ENCODE measurements around the gene MYLK.

Gene MYLK

DNA sequence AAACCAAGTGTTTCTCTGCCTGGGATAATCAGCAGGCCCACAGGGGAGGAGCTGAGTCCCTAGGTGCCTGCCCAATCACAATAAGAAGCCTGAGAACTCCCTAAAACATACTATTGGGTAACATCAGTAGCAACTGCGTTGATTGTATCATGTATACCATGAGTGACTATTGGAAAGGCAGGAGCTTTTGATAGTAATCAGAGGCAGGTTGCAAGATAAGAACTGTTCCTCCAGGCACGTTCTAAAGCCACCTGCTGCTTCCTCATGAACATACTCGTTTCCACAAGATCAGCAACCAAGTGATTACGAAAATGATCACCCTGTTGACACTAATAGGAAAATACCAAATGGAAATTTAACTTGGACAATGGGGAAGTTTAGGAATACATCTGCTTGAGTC is 6.7 kb downstream of the MYLK start:
- no peak for DNase-seq

DNA sequence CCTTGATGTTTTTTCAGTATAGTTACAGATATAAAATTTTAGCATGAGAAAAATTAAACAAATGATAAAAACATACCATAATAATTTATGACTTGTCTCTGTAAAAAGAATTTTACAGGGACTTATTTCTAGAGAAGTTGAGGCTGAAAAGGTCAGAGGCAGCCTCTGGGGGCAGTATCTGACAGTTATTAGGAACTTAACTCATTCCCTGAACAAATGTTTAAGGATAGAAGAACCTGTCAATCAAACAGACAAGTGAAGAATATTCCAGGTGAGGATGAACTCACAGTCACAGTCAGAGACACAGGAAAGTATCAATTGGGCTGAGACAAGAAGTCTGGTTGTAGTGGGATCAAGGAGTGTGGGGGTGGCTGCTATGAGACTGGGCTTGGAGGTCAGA is 7.3 kb downstream of the MYLK start:
- DNase-seq: no peak

DNA sequence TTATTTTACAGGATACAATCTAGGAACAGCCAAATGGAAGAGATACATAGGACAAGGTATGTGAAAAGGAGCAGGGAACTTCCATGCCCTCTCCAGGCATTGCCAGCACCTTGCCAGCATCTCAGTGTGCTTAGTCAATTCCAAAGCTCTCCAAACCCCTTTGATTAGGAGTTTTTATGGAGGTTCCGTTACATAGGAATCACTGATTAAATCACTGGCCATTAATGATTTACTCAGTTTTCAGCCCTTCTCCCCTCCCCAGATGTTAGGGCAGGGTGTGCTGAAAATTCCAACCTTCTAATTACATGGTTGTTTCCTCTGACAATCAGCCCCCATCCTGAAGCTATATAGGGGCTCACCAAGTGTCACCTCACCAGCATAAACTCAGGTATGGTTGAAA is 11.5 kb downstream of the MYLK start:
- DNase-seq: no peak

DNA sequence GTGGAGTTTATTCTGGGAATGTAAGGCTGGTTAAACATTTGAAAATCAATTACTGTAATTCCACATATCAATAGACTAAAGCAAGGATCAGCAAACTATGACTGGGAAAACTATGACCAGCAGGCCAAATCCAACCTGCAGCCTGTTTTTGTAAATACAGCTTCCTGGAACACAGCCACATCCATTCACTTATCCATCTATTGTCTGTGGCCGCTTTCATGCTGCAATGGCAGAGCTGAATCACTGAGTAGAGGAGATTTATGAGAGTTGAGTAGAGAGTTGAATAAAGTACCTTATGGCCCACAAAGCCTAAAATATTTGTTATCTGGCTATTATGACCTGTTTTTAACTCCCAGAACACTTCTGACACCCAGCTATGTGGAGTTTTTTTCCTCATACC is 12.2 kb downstream of the MYLK start:
- DNase-seq: no peak

DNA sequence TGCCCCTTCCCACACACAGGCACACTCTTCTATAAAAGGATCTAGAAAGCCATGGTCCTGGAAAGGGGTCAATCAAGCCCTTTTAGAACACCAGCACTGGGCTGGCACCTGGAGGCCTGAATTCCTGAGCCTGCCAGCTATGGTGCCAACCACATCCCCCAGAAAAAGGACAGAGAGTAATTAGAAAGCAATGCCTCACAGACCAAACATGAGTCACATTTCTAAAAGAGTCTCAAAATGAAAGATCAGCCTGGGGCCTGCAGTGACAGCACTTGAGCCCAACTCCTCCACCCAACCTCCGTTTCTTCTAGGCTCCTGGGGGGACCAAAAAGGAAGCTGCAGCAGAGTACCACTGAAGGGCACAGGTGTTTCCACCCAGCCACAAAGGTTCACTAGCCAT is 14.1 kb downstream of the MYLK start:
- DNase-seq: no peak

DNA sequence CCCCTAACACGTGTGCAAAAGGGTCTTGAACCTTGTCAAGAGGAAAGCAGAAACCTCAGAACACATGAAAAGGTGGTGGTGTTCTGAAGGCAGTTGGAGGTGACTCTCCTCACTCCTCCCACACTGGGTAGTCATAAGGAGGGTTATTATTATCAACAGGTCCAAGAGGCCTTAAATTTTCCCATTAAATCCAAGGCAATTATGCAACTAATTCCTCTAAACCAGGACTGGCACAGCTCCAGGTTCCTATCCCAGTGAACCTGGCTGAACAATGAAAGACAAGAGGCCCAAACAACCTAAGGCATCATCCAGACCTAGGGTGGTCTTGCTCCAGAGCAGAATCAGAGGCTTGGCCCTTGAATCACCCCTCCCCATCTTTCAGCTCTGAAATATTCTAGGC is 15.0 kb downstream of the MYLK start:
- no peak for DNase-seq

DNA sequence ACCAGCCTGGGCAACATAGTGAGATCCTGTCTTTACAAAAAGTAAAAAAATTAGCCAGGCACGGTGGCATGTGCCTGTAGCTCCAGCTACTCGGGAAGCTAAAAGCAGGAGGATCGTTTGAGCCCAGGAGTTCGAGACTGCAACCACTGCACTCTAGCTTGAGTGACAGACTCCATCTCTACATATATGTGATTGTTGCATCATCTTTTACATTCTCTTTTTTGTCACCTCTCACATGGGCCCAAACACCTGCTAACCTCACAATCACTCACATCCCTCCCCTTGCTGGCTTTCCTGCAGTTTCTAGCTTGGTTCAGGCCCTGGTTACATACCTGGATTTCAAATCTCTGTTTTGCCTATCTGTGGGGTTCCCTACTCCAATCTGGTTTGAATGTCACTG is 19.4 kb downstream of the MYLK start:
- DNase-seq: no peak

DNA sequence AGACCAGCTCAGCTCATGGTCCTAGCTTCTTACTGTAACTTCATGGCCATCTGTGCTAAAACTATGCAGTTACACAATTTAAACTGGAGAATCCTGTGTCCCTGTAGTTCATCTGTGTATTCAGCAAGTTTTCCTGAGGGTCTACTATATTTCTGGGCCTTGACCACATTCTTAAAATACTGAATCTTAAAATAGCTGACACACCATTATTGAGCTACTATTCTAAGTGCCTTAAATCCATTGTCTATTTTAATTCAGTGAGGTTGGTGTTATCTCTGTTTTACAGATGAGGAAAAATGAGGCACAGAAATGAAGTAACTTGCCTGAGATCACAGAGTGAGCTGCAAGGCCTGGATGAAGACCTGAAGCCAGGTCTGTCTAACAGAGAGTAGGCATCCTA is 22.0 kb downstream of the MYLK start:
- no peak for DNase-seq

DNA sequence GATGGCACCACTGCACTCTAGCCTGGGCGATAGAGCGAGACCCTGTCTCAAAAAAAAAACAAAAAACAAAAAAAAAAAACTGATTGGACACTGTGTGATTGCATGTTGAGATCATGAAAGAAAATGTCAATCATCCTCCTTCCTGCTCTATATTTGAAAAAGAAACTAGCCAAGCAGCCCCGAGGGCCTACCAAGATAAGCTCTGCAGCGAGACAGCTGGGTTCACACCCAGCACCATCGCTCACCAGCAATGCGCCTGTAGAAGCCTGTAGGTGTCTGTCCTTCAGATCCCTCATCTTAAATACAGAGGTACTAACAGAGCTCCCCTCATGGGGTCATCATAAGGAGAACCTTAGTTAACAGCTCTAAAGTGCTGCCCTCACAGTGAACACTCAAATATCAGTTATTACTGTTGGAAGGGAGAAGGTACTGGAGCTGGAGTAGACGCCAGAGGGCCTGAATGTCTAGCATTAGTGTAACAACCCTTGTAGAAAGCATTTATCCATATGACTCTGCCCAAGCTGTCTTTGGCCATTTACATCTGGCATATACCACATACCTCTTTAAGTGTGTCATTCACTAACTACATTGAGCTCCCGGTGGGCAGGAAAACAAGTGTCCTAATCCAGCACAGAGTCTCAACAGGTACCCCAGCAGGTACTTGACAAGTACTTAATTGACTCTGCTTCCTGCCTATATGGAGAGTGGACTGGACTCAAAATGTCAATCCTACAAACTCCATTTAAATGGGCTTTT is 22.9 kb downstream of the MYLK start:
- DNase-seq: no peak

DNA sequence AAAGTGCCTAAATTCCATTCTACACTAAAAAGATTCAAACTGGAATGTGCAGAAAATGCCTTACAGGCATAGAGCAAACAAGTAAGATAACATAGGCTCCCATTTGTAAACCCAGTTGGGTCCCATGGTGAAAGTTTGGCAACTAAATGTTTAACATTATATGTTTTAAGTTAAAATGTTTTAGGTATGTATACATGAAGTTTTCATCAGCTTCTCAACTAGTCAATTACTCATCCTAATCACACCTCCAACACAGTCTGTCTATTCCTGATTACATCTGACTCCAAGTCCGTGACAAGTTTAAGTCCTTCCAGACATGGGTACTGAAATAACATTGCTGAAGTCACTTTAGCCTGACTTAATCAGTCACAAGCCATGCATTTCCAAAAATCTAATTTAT is 25.0 kb downstream of the MYLK start:
- no peak for DNase-seq

DNA sequence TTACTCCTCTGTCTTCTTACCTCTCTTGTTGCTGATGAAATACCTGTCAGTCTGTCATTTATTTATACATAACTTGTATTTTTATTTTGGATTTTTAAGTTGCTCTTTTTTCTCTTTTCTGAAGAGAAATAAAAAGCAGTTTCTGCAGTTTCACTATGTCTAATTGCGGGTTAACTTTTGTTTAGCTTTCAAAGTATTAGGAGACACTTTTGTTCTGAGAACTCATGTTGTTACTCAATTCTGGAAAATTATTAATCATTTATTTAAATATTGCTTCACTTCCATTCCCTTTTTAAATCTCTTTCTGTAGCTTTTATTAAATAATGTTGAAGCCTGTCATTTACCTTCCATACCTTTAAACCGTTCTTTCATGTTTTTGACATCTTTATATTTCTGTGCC is 29.2 kb downstream of the MYLK start:
- DNase-seq: no peak

DNA sequence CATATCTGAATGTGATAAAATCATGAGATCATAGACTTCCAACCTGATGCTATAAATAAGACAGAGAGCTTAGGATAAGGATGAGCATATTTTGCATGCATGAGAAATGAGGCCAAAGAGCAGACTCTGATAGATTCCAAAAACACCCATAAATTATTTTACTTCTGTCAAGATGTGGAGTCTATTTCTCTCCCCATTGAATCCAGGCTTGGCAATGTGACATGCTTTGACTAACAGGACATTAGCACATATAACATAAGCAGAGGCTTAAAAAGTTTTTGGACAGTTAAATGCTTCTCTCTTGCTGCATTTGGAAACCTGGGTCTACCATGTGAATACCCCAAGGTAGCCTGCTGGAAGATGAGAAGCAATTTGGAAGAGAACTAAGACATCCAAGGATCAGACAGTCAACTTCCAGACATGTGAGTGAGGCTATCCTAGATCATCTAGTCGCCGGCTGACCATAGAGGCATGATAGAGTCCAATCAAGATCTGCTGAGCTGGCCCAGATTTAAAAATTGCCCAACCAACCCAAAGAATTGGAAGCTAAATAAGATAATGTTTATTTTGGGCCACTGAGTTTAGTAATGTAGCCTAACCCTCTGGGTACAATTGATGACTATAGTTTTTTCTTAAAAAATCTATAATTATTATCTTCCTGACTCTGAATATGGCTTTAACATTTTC is 30.3 kb downstream of the MYLK start:
- DNase-seq: no peak

DNA sequence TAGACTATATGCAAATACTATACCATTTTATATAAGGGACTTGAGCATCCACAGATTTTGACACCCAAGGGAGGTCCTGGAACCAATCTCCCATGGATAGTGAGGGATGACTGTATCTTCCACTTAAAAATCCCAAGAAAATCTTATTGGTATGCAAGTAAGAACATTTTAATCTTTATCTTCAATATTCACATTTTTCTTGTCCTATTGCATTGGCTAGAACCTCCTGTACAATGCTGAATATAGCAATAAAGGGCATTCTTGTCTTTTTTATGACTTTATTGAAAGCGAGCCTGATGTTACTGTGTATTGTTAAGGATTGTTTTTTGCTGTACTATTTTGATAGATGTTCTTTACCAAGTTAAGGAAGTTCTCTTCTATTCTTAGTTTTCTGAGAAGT is 36.9 kb downstream of the MYLK start:
- DNase-seq: no peak

DNA sequence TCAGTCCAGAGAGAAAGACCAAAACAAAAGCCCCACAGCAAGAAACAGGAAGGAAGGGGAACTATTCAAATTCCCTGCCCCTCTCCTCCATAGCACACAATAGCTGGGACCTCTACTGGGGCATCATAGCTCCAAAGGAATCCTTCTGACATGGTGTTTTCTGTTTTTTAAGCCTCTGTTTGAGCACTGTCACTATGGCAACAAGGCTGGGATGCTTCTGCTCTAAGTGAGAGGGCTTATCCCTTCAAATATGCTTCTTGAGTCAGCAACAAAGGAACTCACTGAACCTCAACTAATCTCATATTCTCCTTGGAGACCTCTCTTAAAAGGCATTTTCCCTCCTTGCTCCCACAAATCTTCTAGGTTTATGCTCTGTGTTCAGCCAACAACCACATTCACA is 40.5 kb downstream of the MYLK start:
- no peak for DNase-seq

DNA sequence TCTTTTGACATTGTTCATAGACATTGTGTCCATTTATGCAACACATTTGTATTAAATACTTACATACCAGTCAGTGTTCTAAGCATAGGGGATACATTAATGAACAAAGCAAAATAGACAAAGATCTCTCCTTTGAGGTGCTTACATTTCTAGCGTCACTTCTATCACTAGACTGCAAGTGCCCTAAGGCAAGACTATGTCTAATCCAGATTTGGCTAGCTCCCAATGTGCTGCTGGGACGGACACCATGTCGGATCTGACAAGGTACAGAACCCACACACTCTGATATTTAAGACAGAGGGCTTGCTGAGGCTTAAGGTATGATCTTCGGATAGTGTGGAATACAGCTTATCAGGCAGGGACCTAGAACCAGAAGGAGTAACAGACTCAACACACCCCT is 41.4 kb downstream of the MYLK start:
- DNase-seq: no peak

DNA sequence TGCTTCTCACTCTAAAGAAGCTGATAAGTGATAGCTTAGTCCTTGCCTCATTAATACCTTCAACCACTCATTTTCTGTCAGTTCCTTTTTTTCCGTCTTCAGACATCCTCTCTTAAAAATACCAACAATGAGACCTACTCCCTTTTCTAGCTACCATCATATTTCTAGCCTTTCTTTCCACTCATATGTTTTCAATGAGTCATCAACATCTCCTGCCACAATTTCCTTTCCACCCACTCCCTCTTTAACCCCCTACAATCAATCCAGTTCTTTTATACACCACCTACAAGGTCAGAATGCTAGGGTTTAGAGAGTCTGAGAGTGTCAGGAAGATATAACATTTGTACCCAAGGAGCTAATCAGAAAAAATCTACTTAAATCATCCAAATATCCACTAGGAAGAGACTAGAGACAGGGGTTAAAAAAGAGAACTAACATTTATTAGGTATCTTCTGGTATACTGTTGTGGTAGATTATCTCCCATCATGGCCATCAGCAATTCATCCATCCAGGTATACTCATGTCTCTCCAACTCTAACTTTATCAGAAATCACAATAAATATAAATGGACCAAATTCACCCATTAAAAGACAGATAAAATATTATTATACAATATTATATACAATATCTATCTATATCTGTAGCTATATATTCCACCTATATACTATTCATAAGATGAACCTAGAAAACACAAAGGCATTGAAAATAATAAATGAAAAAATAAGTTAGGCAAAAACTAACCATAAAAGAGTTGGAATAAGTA is 42.5 kb downstream of the MYLK start:
- no peak for DNase-seq

DNA sequence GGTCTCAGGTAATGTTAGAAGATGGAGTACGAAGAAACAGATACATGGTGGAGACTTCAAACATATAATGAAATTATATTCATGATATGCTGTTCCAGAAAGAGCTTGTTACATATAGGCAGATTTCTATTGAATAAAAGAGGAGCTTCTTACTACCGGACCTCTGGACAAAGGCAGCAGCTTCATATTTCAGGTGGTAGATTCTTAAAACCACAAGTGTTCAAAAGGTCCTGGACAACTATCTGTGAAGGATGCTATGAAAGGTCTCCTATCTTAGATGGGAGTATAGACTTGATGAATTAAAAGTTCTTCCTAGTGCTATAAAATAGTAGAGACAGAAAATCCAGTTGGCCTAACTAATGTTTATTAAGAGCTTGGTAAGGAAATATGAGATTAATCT is 43.2 kb downstream of the MYLK start:
- no peak for DNase-seq

DNA sequence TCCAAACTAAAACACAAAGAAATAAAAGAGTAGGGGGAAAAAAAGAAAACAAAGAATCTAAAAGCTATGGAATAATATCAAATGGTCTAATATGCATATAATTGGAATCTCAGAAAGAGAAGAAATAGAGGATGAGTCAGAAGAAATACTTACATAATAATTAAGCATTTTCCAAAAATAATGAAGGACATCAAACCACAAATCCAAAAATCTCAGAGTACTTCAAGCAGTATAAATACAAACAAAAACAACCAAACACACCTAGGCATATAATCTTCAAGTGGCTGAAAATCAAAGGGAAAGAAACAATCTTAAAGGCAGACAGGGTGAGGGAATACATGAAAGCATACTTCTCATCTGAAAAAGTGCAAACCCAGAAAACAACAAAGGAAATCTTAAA is 46.3 kb downstream of the MYLK start:
- no peak for DNase-seq

DNA sequence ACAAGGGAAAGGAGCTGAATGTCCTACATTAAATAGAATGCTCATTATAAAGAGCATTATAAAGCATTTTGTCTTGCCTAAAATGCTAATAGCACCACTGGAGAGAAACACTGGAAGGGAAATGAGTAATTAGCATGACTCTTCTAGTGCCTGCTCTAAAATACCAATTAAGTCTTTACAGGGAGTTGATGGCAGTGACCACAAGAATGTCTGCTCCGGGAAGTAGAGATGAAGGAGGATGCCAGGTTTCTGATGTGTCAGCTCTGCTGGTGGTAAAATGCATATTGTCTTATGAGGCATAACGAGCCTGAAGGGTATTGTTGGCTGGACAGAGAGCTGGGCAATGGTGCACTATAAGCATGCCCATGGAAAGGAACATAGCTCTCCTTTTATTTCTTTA is 49.5 kb downstream of the MYLK start:
- DNase-seq: no peak

DNA sequence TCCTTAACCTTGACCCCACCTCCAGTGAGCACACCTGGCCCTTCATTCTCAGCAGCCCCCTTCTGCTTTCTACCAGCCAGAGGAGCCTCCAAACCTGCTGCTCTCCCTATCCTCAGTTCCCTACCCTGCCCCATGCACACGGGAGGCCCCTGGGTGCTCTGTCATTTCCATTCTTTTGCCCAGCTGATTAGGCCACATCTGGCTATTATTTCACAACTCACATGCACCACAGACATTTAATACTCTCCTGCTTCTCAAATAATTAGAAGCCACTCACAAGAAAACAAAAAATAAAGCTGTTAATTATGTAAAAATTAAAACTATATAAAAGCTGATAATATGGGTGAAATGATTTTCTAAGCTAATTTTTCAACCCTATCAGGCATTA is 50.7 kb downstream of the MYLK start:
- no peak for DNase-seq

DNA sequence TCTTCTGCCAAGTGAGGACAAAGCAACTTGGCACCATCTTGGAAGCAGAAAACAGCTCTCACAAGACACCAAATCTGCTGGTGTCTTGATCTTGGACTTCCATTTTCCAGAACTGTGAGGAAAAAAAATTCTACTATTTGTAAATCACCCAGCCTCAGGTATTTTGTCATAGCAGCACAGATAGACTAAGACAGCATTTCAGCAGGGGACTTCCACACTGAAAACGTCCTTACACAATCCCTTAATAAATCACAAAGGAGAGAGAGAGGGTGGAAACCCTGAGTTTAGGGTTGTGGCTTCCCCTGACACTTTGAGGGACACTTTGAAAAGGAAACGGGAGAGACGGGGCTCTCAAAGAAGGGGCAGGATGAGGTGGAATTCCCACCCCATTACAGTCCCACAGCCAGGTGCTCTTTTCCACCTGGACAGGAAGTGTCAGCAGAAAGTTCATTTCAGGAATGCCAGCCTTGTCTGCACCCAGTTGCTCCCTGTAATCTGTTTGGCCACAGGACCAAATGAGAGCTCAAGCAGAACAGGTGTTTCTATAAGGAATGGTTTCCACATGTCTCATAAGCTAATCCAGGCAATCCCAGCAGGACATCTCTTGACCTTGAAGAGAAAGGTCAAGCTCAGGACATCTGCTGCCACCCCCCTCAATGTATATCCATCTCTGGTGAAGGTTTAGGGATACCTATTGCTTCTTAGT is 51.3 kb downstream of the MYLK start:
- no peak for DNase-seq

DNA sequence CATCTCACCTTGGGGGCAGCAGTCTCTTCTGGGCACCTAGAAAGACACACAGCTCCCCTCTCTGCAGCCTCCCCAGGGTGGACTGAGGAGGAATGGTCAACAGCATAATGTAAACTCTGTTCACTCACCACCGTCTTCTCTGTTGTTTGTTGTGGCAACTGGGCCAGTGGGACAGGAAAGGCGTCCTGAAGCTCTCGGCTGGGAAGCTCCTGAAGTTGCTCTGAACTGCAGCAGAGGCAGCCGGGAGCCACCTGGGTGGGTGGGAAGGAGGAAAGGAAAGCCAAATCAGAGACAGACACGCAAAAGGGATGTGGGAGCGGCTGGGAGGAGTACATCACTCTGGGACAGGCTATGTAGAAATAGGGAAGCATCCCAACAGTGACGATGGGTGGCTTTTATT is 52.7 kb downstream of the MYLK start:
- no peak for DNase-seq

DNA sequence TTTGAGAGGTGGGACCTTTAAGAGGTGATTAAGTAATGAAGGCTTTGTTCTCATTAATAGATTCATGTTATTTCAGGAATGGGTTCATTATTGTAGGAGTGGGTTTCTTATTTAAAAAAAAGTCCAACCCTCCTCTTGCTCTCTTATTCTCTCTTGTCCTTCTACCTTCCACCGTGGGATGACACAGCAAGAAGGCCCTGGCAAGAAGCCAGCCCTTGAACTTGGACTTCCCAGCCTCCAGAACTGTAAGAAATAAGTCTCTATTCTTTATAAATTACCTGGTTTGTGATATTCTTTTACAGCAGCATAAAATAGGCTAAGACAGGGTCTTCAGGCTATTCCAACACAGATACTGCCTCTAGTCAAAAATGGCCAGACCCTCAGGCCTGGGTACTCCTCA is 62.2 kb downstream of the MYLK start:
- DNase-seq: no peak

DNA sequence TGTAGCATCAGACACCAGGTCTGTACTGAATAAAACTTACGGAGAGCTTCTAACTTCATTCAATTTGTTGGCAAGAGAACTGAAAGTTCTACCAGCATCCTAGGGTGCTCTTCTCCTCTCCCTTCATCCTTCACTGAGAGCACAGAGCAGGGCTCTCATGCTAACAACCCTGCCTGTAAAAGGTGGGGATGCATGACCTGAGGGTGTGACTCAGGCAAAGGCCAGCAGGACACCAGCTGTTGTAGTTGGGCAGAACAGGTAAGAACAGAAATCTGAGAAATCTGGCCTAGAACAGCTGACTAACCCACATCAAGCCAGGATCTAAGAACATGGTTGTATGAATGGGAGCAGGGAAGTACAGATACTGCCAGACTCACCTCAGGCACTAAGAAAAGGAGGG is 64.2 kb downstream of the MYLK start:
- DNase-seq: no peak

Data from activated effector memory CD4-positive, alpha-beta T cell treated with anti-CD3 and anti-CD28 coated beads, Interleukin-2, amount 50 U/mL, for 16 hours (primary cell).